Upper lobe of right lung (tissue), 1 donor: Measurements from ENCODE around the gene AVPR1B. TPM values are rescaled to one million over a fixed set of nuclear protein-coding genes. Genes with fewer than 3 reads are reported as not detected.

Source experiments
- ATAC-seq: fragments of 200-7000 bp; cut with Tn5 transposase; one replicate; pipeline ENCODE4 v1.9.1; 2020; ENCODE audit warnings: mild to moderate bottlenecking, moderate library complexity
- DNase-seq: peaks from one replicate; pipeline ENCODE4 v3.0.0-alpha.2; 2020
- H3K27ac ChIP-seq: fragments of 200-600 bp; one replicate; pipeline ENCODE4 v1.8.0; 2022
- H3K27me3 ChIP-seq: fragments of 200-600 bp; one replicate; pipeline ENCODE4 v1.8.0; 2022; ENCODE audit warnings: mild to moderate bottlenecking
- H3K36me3 ChIP-seq: fragments of 200-600 bp; one replicate; pipeline ENCODE4 v1.8.0; 2022
- H3K4me1 ChIP-seq: fragments of 200-600 bp; one replicate; pipeline ENCODE4 v1.8.0; 2022
- H3K4me3 ChIP-seq: fragments of 200-600 bp; one replicate; pipeline ENCODE4 v1.8.0; 2022; ENCODE audit warnings: mild to moderate bottlenecking
- H3K9me3 ChIP-seq: fragments of 200-600 bp; one replicate; pipeline ENCODE4 v1.8.0; 2022
- CTCF ChIP-seq: fragments of 200-600 bp; IDR thresholded peaks from one replicate; pipeline ENCODE4 v1.8.0; 2022; ENCODE audit warnings: antibody characterized with exemption
- intact Hi-C: fragments of 100-400 bp; cut with DNase I; formaldehyde crosslinking; loops from one replicate; pipeline ENCODE4 v1.11.0; 2022
- total RNA-seq: library from RNA; stranded (reverse); fragmentation: NEBNext Ultra II Directional; extraction: Animal tissue kit (Norgen Biotek cat#: 25700); gene quantifications from one replicate; pipeline ENCODE4 v1.2.1, GENCODE V29; 2021
- donor health status: DM: no; HTN: yes; CAD: no; lungs with severe emphysema.

The AVPR1B gene
- total RNA-seq, 1 donor from 2014 or later: not detected

GRCh38 chr1:206106328-206107167 lies 10.6 kb downstream of the AVPR1B start:
- no peak overlapping the region for H3K4me3 ChIP-seq
- intact Hi-C loops: no loop called here
- H3K27ac ChIP-seq: no peak overlapping the region
- ATAC-seq (peak; percentile 96), DNase-seq (peak; percentile 84)
- no peaks in the 10 kb centered on the region for H3K9me3 ChIP-seq
- TF ChIP-seq CTCF: peak; percentile 89
- H3K36me3 ChIP-seq: no peaks in the 10 kb centered on the region
- H3K27me3 ChIP-seq: no peaks in the 10 kb centered on the region
- H3K4me1 ChIP-seq: peaks cover 3% of the 10 kb centered on the region

- DNase-seq: no peak
Observed at GRCh38 chr1:206105464-206105995, 11.7 kb downstream of the AVPR1B start.

GRCh38 chr1:206103979-206104378 lies 13.2 kb downstream of the AVPR1B start:
- Histone ChIP-seq H3K27me3 (no peaks in the 10 kb centered on the region), H3K4me3 (no peak overlapping the region), H3K4me1 (peaks cover 3% of the 10 kb centered on the region), H3K27ac (no peak overlapping the region), H3K36me3 (no peaks in the 10 kb centered on the region), H3K9me3 (no peaks in the 10 kb centered on the region)
- DNase-seq (no peak), ATAC-seq (no peak)
- TF ChIP-seq CTCF: no peak
- intact Hi-C loops: no loop called here

More at GRCh38 chr1:206105464-206105995, 11.7 kb downstream of the AVPR1B start:
- no peak for ATAC-seq
- Histone ChIP-seq H3K4me3 (no peak overlapping the region), H3K36me3 (no peaks in the 10 kb centered on the region), H3K27me3 (no peaks in the 10 kb centered on the region), H3K4me1 (peaks cover 3% of the 10 kb centered on the region), H3K27ac (no peak overlapping the region), H3K9me3 (no peaks in the 10 kb centered on the region)
- no peak for TF ChIP-seq CTCF
- intact Hi-C loops: no loop called here

DNA sequence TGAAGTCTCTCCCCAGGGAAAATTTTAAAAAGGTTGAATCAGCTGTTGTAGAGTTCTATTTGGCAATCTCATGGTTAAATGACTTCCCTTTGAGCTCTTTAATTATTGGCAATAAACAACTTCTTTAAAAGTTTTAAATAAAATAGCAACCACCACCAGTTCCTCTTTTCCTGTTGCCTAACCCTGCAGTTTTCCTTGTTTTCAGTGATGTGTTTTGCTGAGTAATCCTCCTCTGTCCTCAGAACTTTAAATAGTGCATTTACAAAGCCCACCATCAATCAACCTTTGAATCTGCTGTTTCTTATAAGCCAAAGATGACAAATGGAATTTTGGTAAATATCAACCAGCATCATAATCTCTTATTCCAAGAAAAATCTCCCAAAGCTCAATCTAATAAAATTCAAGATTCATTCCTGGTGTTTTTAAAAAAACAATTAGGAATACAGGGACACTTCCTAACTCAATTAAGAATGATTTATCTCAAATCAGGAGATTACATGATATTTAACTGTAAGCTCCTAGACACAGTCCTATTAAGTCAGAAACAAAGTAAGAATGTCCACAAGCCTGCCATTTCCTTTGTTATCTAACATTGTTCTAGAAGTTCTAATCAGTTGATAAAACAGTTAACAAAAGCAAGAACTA lies 14.8 kb downstream of the AVPR1B start:
- Histone ChIP-seq H3K27me3 (no peaks in the 10 kb centered on the region), H3K4me1 (peaks cover 3% of the 10 kb centered on the region), H3K4me3 (no peak overlapping the region), H3K27ac (no peak overlapping the region), H3K9me3 (no peaks in the 10 kb centered on the region), H3K36me3 (no peaks in the 10 kb centered on the region)
- TF ChIP-seq CTCF: no peak
- intact Hi-C loops: no loop called here
- ATAC-seq (no peak), DNase-seq (no peak)

GRCh38 chr1:206101351-206102045 lies 15.7 kb downstream of the AVPR1B start:
- DNase-seq (no peak), ATAC-seq (no peak)
- peaks cover 3% of the 10 kb centered on the region for H3K4me1 ChIP-seq
- no peaks in the 10 kb centered on the region for H3K9me3 ChIP-seq
- H3K27ac ChIP-seq: no peak overlapping the region
- H3K36me3 ChIP-seq: no peaks in the 10 kb centered on the region
- no peak for TF ChIP-seq CTCF
- intact Hi-C loops: no loop called here
- H3K27me3 ChIP-seq: no peaks in the 10 kb centered on the region
- H3K4me3 ChIP-seq: no peak overlapping the region
